Measurements from ENCODE around the gene SH2D2A. TPM values are rescaled to one million over a fixed set of nuclear protein-coding genes. Genes with fewer than 3 reads are reported as not detected.

SH2D2A gene
- total and polyA plus RNA-seq, 9 of the 15 experiments (the other 6 are each of a cell fraction or from before 2014, with no cell fraction given), result 0.89 to 33.6 (median 6.9) TPM

DNA sequence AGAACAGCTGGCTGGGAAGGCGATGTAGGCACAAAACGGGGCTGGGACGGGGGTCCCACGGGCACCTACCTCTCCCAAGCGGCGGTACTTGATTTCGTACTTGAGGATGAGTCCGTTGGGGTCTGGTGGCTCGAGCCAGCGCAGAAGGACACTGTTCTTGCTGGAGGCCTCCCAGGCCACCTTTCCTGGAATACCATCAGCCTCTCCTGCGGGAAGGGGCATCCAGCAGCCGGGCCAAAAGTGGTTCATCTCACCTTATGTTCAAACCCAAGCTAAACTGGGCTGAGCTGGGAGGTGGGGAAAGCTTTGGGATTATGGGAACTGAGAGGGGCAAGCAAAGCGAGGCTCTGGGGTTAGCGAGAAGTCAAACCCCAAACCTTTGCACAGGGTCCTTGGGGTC, 28.0 kb upstream of the SH2D2A start:
- no peak overlapping the region for H3K4me3 ChIP-seq
- POLR2A ChIA-PET, result no interaction called here
- in situ Hi-C loops (cut with MboI) (no loop called here), intact Hi-C loops (cut with micrococcal nuclease) (no loop called here)
- FAIRE-seq (no peak), ATAC-seq (no peak), DNase-seq (ENCODE audit: extremely low read depth in 1 of 4, low spot score in 3 of 4) (no peak)
- peaks cover 9 to 26% of the 10 kb centered on the region in 2 experiments; a peak in 4 of 5 replicates for H3K4me1 ChIP-seq (replicated peaks in 1 of 2; ENCODE audit: control insufficient read depth in 2 of 2, insufficient read depth in 2 of 2, low read length in 2 of 2)
- H3K79me2 ChIP-seq (ENCODE audit: control insufficient read depth, insufficient read depth, low read length), result no peaks in the 10 kb centered on the region
- no peak overlapping the region for H3K4me2 ChIP-seq (ENCODE audit: insufficient read depth, low read length)
- H3K27ac ChIP-seq (ENCODE audit: extremely low read depth, low read depth, low read length), result no peak overlapping the region
- H3K9me3 ChIP-seq (replicated peaks; ENCODE audit: control insufficient read depth, insufficient read depth, low read depth, low read length), result no peaks in the 10 kb centered on the region
- no peaks in the 10 kb centered on the region for H4K20me1 ChIP-seq (replicated peaks; ENCODE audit: control insufficient read depth, insufficient read depth, low read length)
- BruUV-seq (replicated peaks), result no TSS peak
- no peak overlapping the region for H2AFZ ChIP-seq (ENCODE audit: low read depth, low read length)
- H3K27me3 ChIP-seq (ENCODE audit: control insufficient read depth in 2 of 2, insufficient read depth in 2 of 2, low read length in 2 of 2), result 0 out of 5 replicates have a peak, but pooled peaks cover 0 to 13% of the 10 kb centered on the region in 2 experiments
- peak overlapping the region in 1 of 2 experiments; percentile 60; a peak in 2 of 4 replicates for H3K9ac ChIP-seq (ENCODE audit: insufficient read depth in 1 of 2, low read depth in 2 of 2, low read length in 2 of 2)
- TF ChIP-seq PTRF (tag; IDR thresholded peaks at IDR 0.05) (no peak), ZC3H11A (IDR thresholded peaks at IDR 0.05; ENCODE audit: low read depth, low read length) (no peak), KLF1 (tag; IDR thresholded peaks at IDR 0.05) (no peak), CBX2 (IDR thresholded peaks at IDR 0.05; ENCODE audit: insufficient read depth, low read length, poor library complexity, severe bottlenecking) (no peak), SRSF1 (IDR thresholded peaks at IDR 0.05; ENCODE audit: low read depth, low read length) (no peak), HCFC1 (IDR thresholded peaks at IDR 0.05; ENCODE audit: low read depth, low read length) (no peak)
- TF ChIP-seq, protein P1, sequence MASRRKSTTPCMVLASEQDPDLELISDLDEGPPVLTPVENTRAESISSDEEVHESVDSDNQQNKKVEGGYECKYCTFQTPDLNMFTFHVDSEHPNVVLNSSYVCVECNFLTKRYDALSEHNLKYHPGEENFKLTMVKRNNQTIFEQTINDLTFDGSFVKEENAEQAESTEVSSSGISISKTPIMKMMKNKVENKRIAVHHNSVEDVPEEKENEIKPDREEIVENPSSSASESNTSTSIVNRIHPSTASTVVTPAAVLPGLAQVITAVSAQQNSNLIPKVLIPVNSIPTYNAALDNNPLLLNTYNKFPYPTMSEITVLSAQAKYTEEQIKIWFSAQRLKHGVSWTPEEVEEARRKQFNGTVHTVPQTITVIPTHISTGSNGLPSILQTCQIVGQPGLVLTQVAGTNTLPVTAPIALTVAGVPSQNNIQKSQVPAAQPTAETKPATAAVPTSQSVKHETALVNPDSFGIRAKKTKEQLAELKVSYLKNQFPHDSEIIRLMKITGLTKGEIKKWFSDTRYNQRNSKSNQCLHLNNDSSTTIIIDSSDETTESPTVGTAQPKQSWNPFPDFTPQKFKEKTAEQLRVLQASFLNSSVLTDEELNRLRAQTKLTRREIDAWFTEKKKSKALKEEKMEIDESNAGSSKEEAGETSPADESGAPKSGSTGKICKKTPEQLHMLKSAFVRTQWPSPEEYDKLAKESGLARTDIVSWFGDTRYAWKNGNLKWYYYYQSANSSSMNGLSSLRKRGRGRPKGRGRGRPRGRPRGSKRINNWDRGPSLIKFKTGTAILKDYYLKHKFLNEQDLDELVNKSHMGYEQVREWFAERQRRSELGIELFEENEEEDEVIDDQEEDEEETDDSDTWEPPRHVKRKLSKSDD (conservative IDR thresholded peaks at IDR 0.05; ENCODE audit: low read length), result no peak
- CTCF ChIA-PET (ENCODE audit: low intra/inter-chr PET ratio), result no interaction called here
- no peaks in the 10 kb centered on the region for H3K36me3 ChIP-seq (ENCODE audit: control insufficient read depth, insufficient read depth, low read length)
- WGBS (ENCODE audit: insufficient coverage, low coverage, missing lambda C conversion rate), result 33% methylated on average over 14 of the region's 14 CpGs
- H3K9me1 ChIP-seq (ENCODE audit: control insufficient read depth, insufficient read depth, low read length), result no peaks in the 10 kb centered on the region

Data from K562 (cell line).